SU-DHL-6 (cell line): ENCODE measurements around the gene SMARCC2.

ENCODE experiments used
- H2AFZ ChIP-seq: fragments of 200-600 bp; sonication (generic); 2 replicates; pipeline ENCODE4 v1.6.1; 2014; ENCODE audit warnings: low read depth, mild to moderate bottlenecking, moderate library complexity, mixed read lengths, antibody characterized with exemption, low read length; ENCODE audit not compliant: severe bottlenecking
- H3F3A ChIP-seq: fragments of 200-600 bp; shearing (Covaris generic); 2 replicates; pipeline ENCODE4 v1.6.0; 2016; ENCODE audit warnings: antibody characterized with exemption, mild to moderate bottlenecking; ENCODE audit not compliant: insufficient read depth
- H3K27ac ChIP-seq: fragments of 200-600 bp; sonication (generic); 2 replicates; pipeline ENCODE4 v1.5.1; 2016; ENCODE audit warnings: low read depth, mild to moderate bottlenecking, low read length, moderate library complexity, mixed read lengths
- H3K27me3 ChIP-seq: fragments of 200-600 bp; sonication (generic), shearing (Covaris generic); 2 replicates; pipeline ENCODE4 v1.6.0; 2014; ENCODE audit warnings: mild to moderate bottlenecking, low read length
- H3K36me3 ChIP-seq: fragments of 200-600 bp; sonication (generic); 2 replicates; pipeline ENCODE4 v1.6.1; 2014; ENCODE audit warnings: mild to moderate bottlenecking, low read length, mixed read lengths
- H3K4me2 ChIP-seq: fragments of 300-600, 200-600 bp; shearing (Covaris generic), sonication (generic); 2 replicates; pipeline ENCODE4 v1.6.0; 2014; ENCODE audit warnings: low read length, low read depth, mild to moderate bottlenecking; ENCODE audit not compliant: poor library complexity, severe bottlenecking
- H3K4me3 ChIP-seq: fragments of 200-600 bp; sonication (generic); 2 replicates; pipeline ENCODE4 v1.5.1; 2014; ENCODE audit warnings: antibody characterized with exemption, low read length, mild to moderate bottlenecking, mixed read lengths; ENCODE audit not compliant: insufficient read depth, poor library complexity, severe bottlenecking
- H3K79me2 ChIP-seq: fragments of 200-600 bp; sonication (generic); 2 replicates; pipeline ENCODE4 v1.6.1; 2014; ENCODE audit warnings: mild to moderate bottlenecking, low read length, moderate library complexity; ENCODE audit not compliant: insufficient read depth
- H3K9ac ChIP-seq: fragments of 200-600 bp; sonication (generic); 2 replicates; pipeline ENCODE4 v1.7.0; 2014; ENCODE audit warnings: mild to moderate bottlenecking, low read length
- H3K9me2 ChIP-seq: fragments of 200-600 bp; sonication (generic); replicated peaks from 2 replicates; pipeline ENCODE4 v1.6.1; 2014; ENCODE audit warnings: low read length; ENCODE audit not compliant: insufficient read depth
- H3K9me3 ChIP-seq: fragments of 200-600 bp; sonication (generic); 2 replicates; pipeline ENCODE4 v1.6.1; 2014; ENCODE audit warnings: low read length, mixed read lengths; ENCODE audit not compliant: insufficient read depth
- H4K20me1 ChIP-seq: fragments of 200-600 bp; sonication (generic); 2 replicates; pipeline ENCODE4 v1.6.1; 2014; ENCODE audit warnings: low read depth, mild to moderate bottlenecking, antibody characterized with exemption, low read length, moderate library complexity, mixed read lengths
- CTCF ChIP-seq: fragments of 200-600 bp; sonication (generic); IDR thresholded peaks from one replicate; pipeline ENCODE4 v1.5.1; 2017; ENCODE audit warnings: antibody characterized with exemption, mild to moderate bottlenecking, low read length, moderate library complexity; ENCODE audit not compliant: insufficient read depth, poor library complexity, severe bottlenecking
- EZH2phosphoT487 ChIP-seq: fragments of 200-600 bp; sonication (generic), shearing (Covaris generic); conservative IDR thresholded peaks from 2 replicates; pipeline ENCODE4 v1.6.1; 2018; ENCODE audit warnings: mild to moderate bottlenecking, antibody characterized with exemption, low read length, moderate library complexity, mixed read lengths

SMARCC2 gene

DNA sequence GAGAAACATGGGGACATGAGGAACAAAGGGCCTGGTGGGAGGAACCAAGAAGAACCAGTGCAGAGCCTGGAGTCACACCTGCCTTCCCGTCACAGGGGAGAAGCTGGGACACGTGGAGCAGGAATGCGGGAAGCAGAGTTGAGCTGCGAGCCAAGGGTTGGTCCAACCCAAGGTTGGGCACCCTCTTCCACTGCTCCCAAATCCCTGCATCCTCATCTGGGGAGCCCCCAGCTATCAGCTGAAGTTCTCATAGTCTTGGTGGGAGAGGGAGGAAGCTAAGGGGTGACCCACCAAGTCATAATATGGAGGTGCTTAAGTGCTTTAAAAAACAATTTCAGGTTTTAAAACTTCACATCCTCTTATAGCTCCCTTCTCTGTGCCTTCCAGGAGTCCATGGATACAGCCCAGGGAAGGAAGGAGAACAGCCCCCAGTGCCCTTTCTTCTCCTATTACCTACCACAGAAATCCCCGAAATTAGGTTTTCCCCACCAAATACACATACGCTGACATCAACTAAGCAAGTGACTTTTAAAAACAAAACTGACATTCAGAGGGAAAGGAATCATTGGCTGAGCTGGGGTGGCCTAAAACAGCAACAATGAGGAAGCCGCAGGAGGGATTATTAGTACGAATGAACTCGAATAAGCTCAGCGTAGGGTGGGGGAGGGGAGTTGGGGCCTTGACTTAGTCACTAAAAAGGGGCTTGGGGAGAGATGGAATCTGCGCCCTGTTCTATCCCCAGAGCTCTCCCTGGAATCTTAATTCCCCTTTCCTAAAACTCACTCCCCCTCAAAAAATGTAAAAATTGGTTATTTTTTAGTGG lies 26.6 kb downstream of the SMARCC2 start:
- Histone ChIP-seq H4K20me1 (no peaks in the 10 kb centered on the region), H3F3A (peaks cover 35% of the 10 kb centered on the region), H3K9ac (no peak overlapping the region), H3K4me2 (no peak overlapping the region), H3K9me2 (no peaks in the 10 kb centered on the region), H3K79me2 (peaks cover 22% of the 10 kb centered on the region), H3K36me3 (0 out of 2 replicates have a peak, but pooled peaks cover 4% of the 10 kb centered on the region), H2AFZ (no peak overlapping the region), H3K27me3 (no peaks in the 10 kb centered on the region), H3K27ac (no peak overlapping the region), H3K4me3 (no peak overlapping the region), H3K9me3 (no peaks in the 10 kb centered on the region)
- TF ChIP-seq CTCF (no peak), EZH2phosphoT487 (no peak)

GRCh38 chr12:56161690-56162351 lies 27.5 kb downstream of the SMARCC2 start:
- H3K9ac ChIP-seq, result no peak overlapping the region
- no peak overlapping the region for H3K4me3 ChIP-seq
- peaks cover 35% of the 10 kb centered on the region for H3F3A ChIP-seq
- H3K27ac ChIP-seq, result no peak overlapping the region
- H3K4me2 ChIP-seq, result no peak overlapping the region
- H3K36me3 ChIP-seq, result 0 out of 2 replicates have a peak, but pooled peaks cover 4% of the 10 kb centered on the region
- H3K27me3 ChIP-seq, result no peaks in the 10 kb centered on the region
- no peaks in the 10 kb centered on the region for H3K9me2 ChIP-seq
- no peaks in the 10 kb centered on the region for H3K9me3 ChIP-seq
- TF ChIP-seq EZH2phosphoT487, result no peak
- TF ChIP-seq CTCF, result no peak
- peaks cover 22% of the 10 kb centered on the region for H3K79me2 ChIP-seq
- H2AFZ ChIP-seq, result no peak overlapping the region
- no peaks in the 10 kb centered on the region for H4K20me1 ChIP-seq

DNA sequence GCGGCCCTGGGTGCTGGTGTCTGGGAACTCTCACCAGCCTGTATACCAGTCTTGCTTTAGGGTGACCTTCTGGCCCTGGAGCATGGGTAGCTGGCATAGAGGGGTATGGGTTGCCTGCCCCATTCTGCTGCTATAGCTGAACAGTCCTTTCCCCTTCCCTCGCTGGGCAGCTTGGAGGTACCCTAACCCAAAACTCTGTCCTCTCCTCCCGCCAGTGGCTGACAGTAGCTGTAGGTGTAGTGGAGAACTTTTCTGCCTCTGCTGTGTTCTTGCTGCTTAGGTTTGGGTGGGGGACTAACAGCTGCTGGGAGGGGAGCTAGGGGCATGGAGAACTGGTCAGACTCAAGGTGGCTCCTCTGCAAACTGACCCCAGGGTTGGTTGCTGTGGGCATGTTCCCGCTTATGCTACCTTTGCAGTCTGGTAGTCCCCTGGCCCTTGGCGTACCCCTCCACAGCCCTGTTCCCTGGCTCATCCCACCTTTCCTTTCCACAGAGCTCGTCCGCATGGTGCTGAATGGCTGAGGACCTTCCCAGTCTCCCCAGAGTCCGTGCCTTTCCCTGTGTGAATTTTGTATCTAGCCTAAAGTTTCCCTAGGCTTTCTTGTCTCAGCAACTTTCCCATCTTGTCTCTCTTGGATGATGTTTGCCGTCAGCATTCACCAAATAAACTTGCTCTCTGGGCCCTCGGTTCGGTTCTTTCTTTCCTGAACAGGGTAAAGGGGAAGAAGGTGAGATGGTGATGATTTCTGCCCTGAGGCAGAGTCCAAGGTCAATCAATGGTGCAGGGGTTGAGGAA lies 28.2 kb downstream of the SMARCC2 start:
- Histone ChIP-seq H3K9me2 (no peaks in the 10 kb centered on the region), H3K27me3 (no peaks in the 10 kb centered on the region), H3K27ac (peak overlapping the region; percentile 62; the same call in 1 of the 2 replicates), H3K9me3 (no peaks in the 10 kb centered on the region), H4K20me1 (no peaks in the 10 kb centered on the region), H3K79me2 (peaks cover 22% of the 10 kb centered on the region), H2AFZ (no peak overlapping the region), H3K4me3 (no peak overlapping the region), H3K4me2 (peak overlapping the region; percentile 87), H3F3A (peaks cover 35% of the 10 kb centered on the region), H3K36me3 (0 out of 2 replicates have a peak, but pooled peaks cover 4% of the 10 kb centered on the region), H3K9ac (no peak overlapping the region)
- no peak for TF ChIP-seq CTCF
- no peak for TF ChIP-seq EZH2phosphoT487
